Medulla oblongata (tissue), 1 donor: ENCODE results near the gene IMPG2.
"Not testable (repeated sequence)": the region's sequence is repeated elsewhere in the genome, so short reads cannot be mapped to it uniquely, and the experiment has no call there.

Experiments
- DNase-seq: peaks from one replicate; pipeline ENCODE4 v3.0.0-alpha.2; 2015; ENCODE audit errors: extremely low spot score

IMPG2 gene

DNA sequence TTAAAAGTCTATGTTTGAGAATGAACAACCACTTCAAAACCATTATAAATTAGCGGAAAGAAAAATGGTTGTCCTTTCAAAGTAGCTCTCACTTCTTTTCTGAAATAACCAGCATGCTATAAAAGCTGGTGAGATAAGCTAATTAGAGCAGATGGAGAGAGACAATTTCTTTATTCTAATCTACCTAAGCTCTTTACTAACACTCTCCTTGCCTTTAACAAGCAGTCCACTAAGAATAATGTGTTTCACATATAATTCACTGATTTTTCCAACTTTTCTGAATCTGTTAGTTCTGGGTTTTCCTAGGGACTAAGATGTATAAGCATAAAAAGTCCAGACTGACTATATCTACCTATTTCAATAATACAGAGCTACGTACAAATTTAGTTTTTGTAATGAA lies at the start of gene IMPG2:
TSS of gene IMPG2 (minus strand) at position 101 of the 400 bp plus-strand sequence. CDS start 203 bp downstream, outside the sequence.
- DNase-seq: no peak

DNA sequence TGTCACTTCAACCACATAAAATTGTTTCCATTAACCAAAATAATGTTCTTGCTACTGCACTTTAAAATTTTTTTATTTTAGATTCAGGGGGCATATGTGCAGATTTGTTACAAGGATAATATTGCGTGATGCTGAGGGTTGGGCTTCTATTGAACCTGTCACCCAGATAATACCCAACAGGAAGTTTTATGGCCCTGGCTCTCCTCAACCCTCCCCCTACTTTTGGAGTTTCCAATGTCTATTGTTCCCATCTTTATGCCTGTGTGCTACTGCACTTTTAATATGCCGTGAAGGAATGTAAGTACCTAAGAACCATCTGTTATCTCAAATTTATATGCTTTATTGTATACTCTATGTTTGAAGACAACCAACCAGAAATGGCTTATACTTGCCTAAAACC lies 42.0 kb upstream of the IMPG2 start:
- DNase-seq: no peak

DNA sequence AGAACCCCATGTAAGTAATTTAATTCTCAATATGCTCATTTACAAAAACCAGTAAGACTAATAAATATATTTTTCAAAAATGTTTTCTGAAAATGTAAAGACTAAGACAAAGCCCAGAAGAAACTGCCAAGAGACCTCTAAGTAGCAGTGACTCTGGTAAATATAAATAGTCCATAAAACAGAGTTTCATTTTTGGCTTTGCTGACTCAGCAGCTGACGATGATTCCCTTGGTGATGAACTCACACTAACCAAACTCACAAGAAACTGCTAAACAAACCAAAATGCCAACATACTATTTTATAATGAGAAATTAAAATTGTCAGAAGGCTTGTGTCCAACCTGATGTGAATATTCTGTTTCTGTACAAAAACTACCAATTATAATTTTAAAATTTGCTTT lies 31.5 kb upstream of the IMPG2 start:
- DNase-seq: no peak

DNA sequence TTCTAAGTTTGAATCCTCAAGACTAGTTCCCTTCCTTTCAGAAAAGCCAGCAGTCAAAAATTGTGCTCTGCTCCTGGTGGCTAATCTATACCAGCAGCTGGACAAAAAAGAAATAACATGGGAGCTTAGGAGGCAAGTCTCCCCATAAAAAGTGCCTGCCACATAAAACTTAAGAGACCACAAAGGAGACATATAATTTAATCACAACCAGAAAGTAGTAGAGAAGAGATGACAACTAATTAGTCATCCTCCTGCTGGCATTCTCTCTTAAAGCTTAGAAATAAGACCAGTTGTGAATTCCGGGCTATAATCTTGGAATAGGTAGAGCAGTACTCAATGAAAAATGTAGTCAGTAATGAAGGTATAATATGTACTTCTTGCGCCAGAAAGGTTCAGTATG lies 20.2 kb upstream of the IMPG2 start:
- no peak for DNase-seq

DNA sequence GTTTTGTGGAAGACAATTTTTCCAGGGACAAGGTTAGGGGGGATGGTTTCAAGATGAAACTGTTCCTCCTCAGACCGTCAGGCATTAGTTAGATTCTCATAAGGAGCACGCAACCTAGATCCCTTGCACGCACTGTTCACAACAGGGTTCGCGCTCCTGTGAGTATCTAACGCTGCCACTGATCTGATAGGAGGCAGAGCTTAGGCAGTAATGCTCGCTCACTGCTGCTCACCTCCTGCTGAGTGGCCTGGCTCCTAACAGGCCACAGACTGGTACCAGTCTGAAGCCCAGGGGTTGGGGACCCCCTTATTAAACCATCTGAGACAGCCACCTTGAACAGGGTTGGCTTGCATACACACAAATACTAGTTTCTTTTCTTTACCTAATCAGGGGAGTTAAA lies 13.5 kb upstream of the IMPG2 start:
- DNase-seq: no peak

DNA sequence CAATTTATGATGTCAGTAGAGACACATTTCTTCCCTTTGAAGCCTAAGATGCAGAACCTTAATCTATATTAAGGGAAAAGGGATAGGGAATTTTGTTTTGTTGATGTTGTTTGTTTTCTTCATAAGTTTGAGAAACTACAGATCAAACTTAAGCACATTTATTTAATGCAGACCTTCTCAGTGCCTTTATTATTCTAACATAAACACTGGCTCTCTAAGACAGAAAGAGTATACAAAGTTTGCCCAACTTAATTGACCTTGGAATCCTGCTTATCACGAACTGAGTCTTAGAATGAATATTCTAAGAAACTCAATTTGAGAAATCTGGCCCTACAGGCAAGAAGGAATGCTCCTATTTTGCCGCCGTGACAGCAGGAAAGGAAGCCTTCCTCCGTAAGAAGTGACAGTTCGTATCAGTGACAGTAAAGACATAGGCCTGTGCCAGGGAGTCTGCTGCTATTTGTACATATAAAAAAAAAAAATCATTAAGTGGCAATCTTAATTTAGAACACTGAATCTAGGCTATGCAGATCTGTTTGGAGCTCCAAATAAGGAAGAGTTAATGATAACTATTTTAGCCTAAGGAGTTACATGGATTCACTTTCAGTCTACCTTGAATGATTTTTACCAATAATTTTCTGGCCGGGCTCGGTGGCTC lies 8.8 kb upstream of the IMPG2 start:
- no peak for DNase-seq

DNA sequence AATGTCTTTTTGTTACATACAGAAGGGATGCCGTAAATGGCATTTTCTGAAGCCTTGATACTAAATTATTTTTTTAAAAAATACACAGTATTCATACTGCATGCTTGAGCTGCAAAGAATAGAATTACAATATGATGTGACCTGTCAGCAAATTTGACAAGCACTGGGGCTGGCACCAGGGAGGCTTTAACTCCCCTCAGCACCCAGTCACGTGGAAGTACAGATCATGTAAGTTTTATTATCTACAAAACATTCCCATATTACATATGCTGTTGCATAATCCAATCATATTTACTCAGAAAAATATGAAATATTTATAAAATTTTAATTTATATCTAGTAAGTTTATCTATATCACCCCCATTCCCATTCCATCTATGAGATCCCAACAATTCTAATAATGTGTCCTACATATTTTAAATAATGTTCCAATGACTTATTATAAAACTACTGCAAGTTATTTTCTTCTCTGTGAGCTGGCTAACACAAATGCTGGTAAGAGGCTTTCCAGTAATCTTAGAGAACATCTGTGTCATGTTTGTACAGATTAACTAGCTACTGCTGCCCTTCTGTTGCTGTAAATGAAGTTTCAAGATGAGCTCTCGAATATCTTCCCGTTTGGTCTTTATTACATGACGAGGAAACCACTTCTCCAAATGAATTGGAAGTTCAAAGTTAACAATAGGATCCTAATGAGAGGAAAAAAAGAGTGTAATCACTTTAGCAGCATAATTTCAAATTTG lies 5.2 kb upstream of the IMPG2 start:
- DNase-seq: no peak

DNA sequence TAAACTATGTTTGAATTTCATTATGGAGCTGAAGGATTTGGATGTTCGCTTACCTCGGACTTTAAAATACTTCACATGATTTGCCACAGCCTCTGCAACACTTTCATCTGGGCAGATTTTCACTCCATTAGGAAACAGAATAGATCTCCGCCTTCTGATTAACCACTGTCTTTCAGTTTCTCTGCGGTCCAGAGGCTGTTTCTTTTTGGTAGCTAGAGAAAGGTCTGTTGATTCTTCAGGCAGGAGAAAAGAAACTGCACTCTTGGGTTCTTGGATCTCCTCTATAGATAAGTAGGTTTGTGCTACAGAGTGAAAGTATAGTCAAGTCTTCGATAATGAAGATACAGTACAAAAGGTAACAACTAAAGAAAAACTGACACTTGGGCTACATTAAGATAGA lies 844 bp downstream of the IMPG2 start:
- DNase-seq: no peak

DNA sequence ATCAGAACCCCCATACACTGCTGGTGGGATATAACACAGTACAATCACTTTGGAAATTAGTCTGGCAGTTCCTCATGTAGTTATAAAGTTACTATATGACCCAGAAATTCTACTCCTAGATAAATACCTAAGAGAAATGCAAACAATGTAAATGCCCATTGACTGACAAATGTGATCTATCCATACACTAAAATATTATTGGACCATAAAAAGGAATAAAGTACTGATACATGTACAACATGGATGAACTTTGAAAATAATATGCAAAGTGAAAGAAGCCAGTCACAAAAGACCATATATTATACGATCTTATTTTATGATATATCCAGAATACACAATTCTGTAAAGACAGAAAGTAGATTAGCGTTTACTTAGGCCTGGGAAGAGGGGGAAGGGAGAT lies 7.8 kb downstream of the IMPG2 start:
- no peak for DNase-seq

DNA sequence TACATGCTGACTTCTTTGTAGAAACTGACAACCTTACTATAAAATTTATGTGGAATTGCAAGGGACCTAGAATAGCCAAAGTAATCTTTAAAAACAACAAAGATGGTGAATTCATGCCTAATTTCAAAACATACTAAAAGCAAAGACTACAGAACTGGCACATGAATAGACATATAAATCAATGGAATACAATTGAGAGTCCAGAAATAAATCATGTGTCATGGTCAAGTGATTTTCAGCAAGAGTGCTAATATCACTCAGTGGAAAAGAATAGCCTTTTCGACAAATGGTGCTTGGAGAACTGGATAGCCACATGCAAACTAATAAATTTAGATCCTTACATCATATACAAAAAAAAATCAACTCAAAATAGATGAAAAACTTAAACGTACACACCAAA lies 8.7 kb downstream of the IMPG2 start:
- no peak for DNase-seq

DNA sequence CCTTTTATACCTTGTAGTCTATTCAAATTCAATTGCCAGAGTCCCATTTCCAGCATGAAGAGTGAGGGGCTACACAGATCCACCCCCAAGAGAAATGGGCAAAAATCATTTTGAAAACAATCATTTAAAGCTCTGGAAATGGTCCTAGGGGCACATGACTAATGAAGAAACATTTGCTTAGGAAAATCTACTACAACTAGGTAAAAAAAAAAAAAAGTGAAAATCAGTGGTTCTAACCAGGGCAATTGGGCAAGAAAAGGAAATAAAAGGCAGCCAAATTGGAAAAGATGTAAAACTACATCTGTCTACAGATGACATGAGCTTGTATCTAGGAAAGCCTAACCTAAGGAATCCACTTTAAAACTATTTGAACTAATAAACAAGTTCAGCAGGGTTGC lies 9.4 kb downstream of the IMPG2 start:
- no peak for DNase-seq

DNA sequence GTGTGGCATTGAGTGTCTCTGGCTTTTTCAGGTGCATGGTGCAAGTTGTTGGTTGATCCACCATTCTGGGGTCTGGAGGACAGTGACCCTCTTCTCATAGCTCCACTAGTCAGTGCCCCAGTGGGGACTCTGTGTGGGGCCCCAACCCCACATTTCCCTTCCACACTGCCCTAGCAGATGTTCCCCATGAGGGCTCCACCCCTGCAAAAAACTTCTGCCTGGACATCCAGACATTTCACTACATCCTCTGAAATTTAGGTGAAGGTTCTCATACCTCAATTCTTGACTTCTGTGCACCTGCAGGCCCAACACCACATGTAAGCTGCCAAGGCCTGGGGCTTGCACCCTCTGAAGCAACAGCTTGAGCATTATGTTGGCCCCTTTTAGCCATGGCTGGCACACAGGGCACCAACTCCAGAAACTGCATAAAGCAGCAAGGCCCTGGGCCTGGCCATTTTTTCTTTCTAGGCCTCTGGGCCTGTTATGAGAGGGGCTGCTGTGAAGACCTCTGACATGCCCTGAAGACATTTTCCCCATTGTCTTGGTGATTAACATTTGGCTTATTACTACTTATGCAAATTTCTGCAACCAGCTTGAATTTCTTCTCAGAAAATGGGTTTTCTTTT lies 12.1 kb downstream of the IMPG2 start:
- not testable (repeated sequence) for DNase-seq

DNA sequence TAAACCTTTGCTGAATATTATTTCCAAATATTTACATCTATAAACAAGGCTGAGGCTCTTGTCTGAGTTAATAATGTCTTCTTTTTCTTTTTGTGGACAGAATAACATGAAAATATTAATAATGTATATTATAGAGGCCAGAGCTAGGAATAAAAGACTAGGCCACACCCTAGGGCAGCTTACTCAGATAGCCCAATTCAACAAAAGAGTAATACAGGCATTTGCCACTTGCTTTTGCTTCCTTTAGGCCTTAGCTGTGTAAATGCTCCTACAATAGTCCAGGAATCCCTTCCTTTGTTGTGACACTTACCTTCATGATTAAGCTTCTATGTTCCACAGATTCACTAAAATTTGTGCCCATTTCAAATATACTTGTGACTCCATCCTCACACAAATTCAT lies 16.5 kb downstream of the IMPG2 start:
- DNase-seq: no peak

DNA sequence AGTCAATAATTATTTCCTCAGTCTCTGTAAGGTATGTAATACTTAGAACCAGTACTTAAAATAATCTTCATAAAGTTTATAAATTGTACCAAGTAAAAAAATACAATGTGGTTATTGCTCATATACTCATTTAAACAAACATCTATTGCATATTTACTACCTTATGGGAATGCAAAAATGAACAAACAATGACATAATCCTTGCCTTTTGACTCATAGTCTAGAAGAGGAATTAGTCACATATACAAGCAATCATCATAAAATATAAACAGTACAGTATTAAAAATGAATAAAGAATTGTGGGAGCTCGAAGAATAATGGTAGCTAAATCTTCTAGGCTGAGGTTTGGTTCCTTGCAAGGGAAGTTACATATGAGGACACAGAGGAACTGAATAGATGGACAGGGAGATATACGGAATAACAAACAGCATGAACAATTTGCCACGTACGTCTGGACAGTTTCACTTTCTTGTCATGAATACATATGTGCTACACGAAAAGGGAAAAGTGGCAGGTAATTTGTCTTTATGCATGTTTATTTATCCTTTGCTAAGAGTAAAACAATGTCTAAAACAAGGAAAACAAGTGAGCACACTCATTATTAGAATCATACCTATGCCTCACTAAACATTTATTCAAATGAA lies 17.2 kb downstream of the IMPG2 start:
- no peak for DNase-seq

DNA sequence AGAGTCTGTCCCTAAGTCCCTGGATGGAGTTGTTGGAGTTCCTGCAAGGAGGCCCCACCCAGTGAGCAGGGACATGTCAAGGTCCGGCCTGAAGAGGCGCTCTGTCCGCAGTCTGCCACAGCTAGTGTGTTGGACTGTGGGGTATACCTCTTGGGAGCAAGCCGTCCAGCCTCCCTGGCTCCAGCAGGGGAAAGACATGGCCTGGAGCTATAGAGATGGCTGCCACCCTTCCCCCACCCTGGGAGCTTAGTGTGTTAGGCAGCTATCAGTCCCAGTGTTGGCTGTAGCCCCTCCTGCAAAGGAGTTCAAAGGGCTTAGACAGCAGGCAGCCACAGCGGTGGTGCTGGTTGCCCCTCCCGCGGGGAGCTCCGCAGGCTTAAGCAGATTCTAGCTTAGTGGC lies 20.3 kb downstream of the IMPG2 start:
- no peak for DNase-seq

DNA sequence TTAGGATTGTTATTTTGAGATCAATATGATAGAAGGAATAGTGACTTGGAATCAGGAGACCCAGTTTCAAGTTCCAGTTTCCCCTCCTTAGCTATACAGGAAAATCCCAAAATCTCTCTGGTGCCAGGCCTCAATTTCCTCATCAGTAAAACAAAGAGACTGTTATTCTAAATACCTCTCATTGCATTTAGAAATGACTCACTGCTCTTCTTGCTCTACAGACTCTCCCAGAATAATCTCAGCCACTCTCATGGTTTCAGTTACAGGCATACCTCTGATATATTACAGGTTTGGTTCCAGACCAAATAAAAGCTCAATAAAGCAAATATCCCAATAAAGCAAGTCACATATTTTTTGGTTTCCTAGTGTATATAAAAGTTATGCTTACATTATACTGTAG lies 28.3 kb downstream of the IMPG2 start:
- no peak for DNase-seq

DNA sequence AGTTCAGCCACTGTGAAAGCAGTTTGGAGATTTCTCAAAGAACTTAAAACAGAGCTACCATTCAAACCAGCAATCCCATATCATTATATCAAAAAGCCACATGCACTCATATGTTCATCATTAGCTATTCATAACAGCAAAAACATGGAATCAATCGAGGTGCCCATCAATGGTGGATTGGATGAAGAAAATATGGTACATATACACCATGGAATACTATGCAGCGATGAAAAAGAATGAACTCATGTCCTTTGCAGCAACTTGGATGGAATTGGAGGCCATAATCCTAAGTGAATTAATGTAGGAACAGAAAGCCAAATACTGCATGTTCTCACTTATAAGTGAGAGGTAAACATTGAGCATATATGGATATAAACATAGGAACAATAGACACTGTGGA lies 32.1 kb downstream of the IMPG2 start:
- no peak for DNase-seq

DNA sequence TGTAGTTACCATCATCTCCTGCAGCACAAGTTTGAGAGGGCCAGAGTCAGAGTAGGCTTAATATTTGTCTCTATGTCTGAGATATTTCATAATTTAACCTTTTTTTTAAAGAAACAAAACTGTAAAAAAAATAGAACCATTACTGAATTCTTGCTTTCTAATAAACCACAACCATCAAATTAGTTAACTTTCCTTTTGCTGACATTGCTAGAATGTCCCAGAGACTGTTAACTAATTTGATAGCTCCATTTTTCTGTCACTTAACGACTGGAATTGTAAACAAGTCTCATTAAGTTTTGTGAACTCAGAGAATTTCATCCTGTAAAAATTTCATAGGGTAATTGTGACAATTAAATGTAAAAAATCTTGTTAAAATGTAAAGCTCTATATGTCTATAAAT lies 35.6 kb downstream of the IMPG2 start:
- no peak for DNase-seq

DNA sequence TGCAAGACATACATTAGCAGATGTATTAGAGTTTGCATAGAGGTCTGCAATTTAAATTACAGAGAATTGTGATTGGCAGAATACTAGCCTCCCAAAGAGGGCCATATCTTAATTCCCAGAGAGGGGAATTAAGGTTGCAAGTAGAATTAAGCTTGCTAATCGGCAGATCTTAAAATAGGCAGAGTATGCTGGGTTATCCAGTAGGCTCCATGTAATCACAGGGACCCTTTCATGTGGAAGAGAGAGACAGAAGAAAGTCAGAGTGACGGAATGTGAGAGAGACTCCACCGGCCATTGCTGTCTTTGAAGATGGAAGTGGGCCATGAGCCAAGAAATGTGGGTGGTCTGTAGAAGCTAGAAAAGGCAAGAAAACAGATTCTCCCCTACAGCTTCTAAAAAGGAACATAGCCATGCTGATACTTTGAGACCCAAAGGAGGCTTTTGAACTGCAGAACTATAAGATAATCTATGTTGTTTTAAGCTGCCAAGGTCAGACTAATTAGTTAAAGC lies 38.8 kb downstream of the IMPG2 start:
- DNase-seq: no peak

DNA sequence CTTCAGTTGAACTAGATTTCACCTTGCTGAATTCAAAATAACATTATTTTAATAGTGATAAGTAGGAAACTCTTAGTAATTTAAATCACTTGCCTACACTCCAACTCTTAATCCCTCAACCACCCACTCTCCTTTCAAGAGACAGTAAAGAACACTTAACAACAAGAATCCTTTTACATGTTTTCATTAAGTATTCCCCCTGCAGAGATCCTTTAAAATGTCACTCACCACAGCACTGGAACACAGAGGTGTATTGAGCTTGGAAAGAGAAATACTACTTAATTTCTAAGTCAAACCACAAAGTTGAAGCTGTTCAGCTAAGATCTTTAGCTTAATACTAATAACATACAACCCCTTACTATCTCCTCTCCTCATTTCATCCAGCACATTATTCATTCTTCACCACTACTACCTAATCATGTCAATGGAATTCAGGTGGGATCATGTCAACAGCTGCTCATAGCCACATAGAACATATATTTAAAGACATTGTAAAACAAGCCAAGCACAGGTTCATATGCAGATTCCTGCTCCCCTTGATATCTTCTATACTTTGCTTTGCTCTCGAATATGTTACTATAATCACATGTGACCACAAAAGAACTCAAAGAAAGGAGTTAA lies 40.5 kb downstream of the IMPG2 start:
- DNase-seq: no peak

DNA sequence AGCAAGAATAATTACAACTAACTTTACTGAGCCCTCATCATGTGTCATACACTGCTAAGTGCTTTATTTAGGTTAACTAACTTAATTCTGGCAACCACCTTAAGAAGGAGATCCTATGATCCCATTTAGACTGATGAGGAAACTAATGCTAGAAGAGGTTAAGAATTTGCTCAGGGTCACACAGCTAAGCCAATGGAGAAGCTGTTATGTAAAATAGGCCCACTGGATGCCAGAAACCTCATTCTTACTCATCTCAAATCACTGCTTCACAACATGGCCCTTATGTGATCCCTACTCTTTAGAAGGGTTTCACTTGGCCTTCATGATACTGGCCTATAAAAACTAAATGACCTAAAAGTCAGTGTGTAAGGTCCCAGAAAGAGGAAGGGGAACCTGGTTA lies 41.2 kb downstream of the IMPG2 start:
- no peak for DNase-seq

DNA sequence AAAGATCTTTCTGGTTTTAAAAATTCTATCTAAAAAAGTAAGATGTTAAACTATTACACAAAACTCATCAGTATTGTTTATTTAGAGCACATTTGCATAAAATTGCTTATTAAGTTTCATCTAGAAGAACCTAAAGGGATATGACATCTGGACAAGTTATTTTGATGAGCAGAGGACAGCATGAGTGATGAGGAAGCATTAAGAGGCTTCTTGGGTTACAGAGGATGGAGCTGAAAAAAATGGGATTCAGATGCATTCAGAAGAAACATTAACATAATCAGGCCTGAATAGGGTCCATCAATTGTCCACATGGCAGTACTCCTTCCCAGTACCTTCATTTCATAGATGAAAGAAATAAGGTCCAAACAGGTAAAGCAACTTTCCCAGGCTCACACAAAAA lies 41.6 kb downstream of the IMPG2 start:
- no peak for DNase-seq
